SU-DHL-6 (cell line): Measurements from ENCODE around the gene CHMP4B.

Experiments used
- H2AFZ ChIP-seq: fragments of 200-600 bp; sonication (generic); 2 replicates; pipeline ENCODE4 v1.6.1; 2014; ENCODE audit warnings: low read depth, mild to moderate bottlenecking, moderate library complexity, mixed read lengths, antibody characterized with exemption, low read length; ENCODE audit not compliant: severe bottlenecking
- H3F3A ChIP-seq: fragments of 200-600 bp; shearing (Covaris generic); 2 replicates; pipeline ENCODE4 v1.6.0; 2016; ENCODE audit warnings: antibody characterized with exemption, mild to moderate bottlenecking; ENCODE audit not compliant: insufficient read depth
- H3K27ac ChIP-seq: fragments of 200-600 bp; sonication (generic); 2 replicates; pipeline ENCODE4 v1.5.1; 2016; ENCODE audit warnings: low read depth, mild to moderate bottlenecking, low read length, moderate library complexity, mixed read lengths
- H3K27me3 ChIP-seq: fragments of 200-600 bp; sonication (generic), shearing (Covaris generic); 2 replicates; pipeline ENCODE4 v1.6.0; 2014; ENCODE audit warnings: mild to moderate bottlenecking, low read length
- H3K36me3 ChIP-seq: fragments of 200-600 bp; sonication (generic); 2 replicates; pipeline ENCODE4 v1.6.1; 2014; ENCODE audit warnings: mild to moderate bottlenecking, low read length, mixed read lengths
- H3K4me2 ChIP-seq: fragments of 300-600, 200-600 bp; shearing (Covaris generic), sonication (generic); 2 replicates; pipeline ENCODE4 v1.6.0; 2014; ENCODE audit warnings: low read length, low read depth, mild to moderate bottlenecking; ENCODE audit not compliant: poor library complexity, severe bottlenecking
- H3K4me3 ChIP-seq: fragments of 200-600 bp; sonication (generic); 2 replicates; pipeline ENCODE4 v1.5.1; 2014; ENCODE audit warnings: antibody characterized with exemption, low read length, mild to moderate bottlenecking, mixed read lengths; ENCODE audit not compliant: insufficient read depth, poor library complexity, severe bottlenecking
- H3K79me2 ChIP-seq: fragments of 200-600 bp; sonication (generic); 2 replicates; pipeline ENCODE4 v1.6.1; 2014; ENCODE audit warnings: mild to moderate bottlenecking, low read length, moderate library complexity; ENCODE audit not compliant: insufficient read depth
- H3K9ac ChIP-seq: fragments of 200-600 bp; sonication (generic); 2 replicates; pipeline ENCODE4 v1.7.0; 2014; ENCODE audit warnings: mild to moderate bottlenecking, low read length
- H3K9me2 ChIP-seq: fragments of 200-600 bp; sonication (generic); replicated peaks from 2 replicates; pipeline ENCODE4 v1.6.1; 2014; ENCODE audit warnings: low read length; ENCODE audit not compliant: insufficient read depth
- H3K9me3 ChIP-seq: fragments of 200-600 bp; sonication (generic); 2 replicates; pipeline ENCODE4 v1.6.1; 2014; ENCODE audit warnings: low read length, mixed read lengths; ENCODE audit not compliant: insufficient read depth
- H4K20me1 ChIP-seq: fragments of 200-600 bp; sonication (generic); 2 replicates; pipeline ENCODE4 v1.6.1; 2014; ENCODE audit warnings: low read depth, mild to moderate bottlenecking, antibody characterized with exemption, low read length, moderate library complexity, mixed read lengths
- CTCF ChIP-seq: fragments of 200-600 bp; sonication (generic); IDR thresholded peaks from one replicate; pipeline ENCODE4 v1.5.1; 2017; ENCODE audit warnings: antibody characterized with exemption, mild to moderate bottlenecking, low read length, moderate library complexity; ENCODE audit not compliant: insufficient read depth, poor library complexity, severe bottlenecking
- EZH2phosphoT487 ChIP-seq: fragments of 200-600 bp; sonication (generic), shearing (Covaris generic); conservative IDR thresholded peaks from 2 replicates; pipeline ENCODE4 v1.6.1; 2018; ENCODE audit warnings: mild to moderate bottlenecking, antibody characterized with exemption, low read length, moderate library complexity, mixed read lengths

CHMP4B gene

DNA sequence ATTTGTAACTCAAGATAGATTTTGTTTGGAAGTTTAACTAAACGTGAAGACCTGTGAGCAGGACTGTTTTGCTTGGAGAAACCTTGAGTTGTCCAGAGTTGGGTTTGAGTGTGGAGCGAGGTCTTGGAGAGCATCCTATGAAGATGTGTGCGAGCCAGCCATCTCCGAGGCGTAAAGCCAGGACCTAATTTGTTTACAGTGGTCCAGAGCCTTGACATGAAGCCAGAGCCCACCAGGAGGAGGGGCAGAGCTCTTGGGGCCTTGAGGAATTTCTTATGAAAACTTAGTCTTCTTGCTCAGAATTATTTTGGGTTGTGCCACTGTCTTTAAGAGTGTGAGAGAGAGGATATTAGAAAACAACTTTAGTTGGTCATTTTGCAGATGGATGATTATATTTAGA lies 6.3 kb downstream of the CHMP4B start:
- H3F3A ChIP-seq = peaks cover 21% of the 10 kb centered on the region
- no peak overlapping the region for H3K4me3 ChIP-seq
- H3K9me3 ChIP-seq = no peaks in the 10 kb centered on the region
- H3K79me2 ChIP-seq = peaks cover 100% of the 10 kb centered on the region
- no peak overlapping the region for H3K9ac ChIP-seq
- 0 out of 2 replicates have a peak, but pooled peaks cover 4% of the 10 kb centered on the region for H3K36me3 ChIP-seq
- H3K9me2 ChIP-seq = no peaks in the 10 kb centered on the region
- H2AFZ ChIP-seq = no peak overlapping the region
- H4K20me1 ChIP-seq = peaks cover 10% of the 10 kb centered on the region; the same call in 1 of the 2 replicates
- H3K4me2 ChIP-seq = peak overlapping the region; percentile 36
- no peak for TF ChIP-seq EZH2phosphoT487
- no peak for TF ChIP-seq CTCF
- H3K27me3 ChIP-seq = no peaks in the 10 kb centered on the region
- H3K27ac ChIP-seq = peak overlapping the region; percentile 43

DNA sequence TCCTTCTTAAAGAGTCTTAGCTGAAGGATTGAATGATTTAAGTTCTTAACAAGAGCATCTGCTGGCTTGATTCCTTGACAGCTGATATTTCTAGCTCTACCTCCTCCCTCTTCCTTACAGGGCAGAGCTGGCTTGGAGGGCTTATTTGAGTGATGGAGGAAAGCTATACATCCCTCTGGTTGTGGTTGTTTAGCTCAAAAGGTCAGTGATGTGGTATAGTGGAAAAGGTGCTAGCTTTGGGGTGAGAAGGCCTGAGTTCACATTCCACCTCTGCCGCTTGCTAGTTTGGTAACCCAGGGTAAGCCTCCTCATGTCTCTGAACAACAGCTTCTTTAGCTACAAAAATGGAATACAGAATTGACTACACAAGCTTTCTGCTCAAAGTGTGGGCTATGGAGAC lies 8.3 kb downstream of the CHMP4B start:
- no peaks in the 10 kb centered on the region for H3K9me3 ChIP-seq
- H3K9me2 ChIP-seq = no peaks in the 10 kb centered on the region
- TF ChIP-seq CTCF = no peak
- TF ChIP-seq EZH2phosphoT487 = no peak
- H3K9ac ChIP-seq = peak overlapping the region; percentile 23
- no peak overlapping the region for H3K4me3 ChIP-seq
- no peak overlapping the region for H2AFZ ChIP-seq
- H3F3A ChIP-seq = peaks cover 21% of the 10 kb centered on the region
- peak overlapping the region; percentile 71 for H3K27ac ChIP-seq
- H3K4me2 ChIP-seq = peak overlapping the region; percentile 38
- H3K27me3 ChIP-seq = no peaks in the 10 kb centered on the region
- H3K36me3 ChIP-seq = 0 out of 2 replicates have a peak, but pooled peaks cover 4% of the 10 kb centered on the region
- H4K20me1 ChIP-seq = no peaks in the 10 kb centered on the region; the same call in 1 of the 2 replicates
- H3K79me2 ChIP-seq = peaks cover 100% of the 10 kb centered on the region

DNA sequence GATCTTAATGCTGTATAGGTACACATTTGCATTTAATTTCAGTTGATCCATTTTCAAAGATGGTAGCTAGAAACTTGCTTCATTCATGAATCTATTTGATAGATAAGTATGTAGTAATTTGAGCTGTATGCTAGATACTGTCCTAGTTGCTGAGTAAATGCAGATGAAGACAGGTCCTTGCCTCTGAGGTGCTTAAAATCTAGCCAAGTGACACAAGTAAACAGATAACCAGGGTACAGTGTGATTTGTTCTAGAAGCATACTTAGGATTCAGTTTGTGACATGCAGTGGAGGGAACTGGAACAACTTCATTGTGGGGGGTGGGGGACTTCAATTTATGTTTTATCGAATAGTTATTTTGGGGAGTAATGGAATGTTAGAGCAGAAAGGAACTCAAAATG lies 9.2 kb downstream of the CHMP4B start:
- Histone ChIP-seq H3K36me3 (0 out of 2 replicates have a peak, but pooled peaks cover 4% of the 10 kb centered on the region), H3K27me3 (no peaks in the 10 kb centered on the region), H3K9me3 (no peaks in the 10 kb centered on the region), H3F3A (peaks cover 21% of the 10 kb centered on the region), H3K4me3 (no peak overlapping the region), H3K79me2 (peaks cover 100% of the 10 kb centered on the region), H4K20me1 (no peaks in the 10 kb centered on the region; the same call in 1 of the 2 replicates), H2AFZ (no peak overlapping the region), H3K9me2 (no peaks in the 10 kb centered on the region), H3K4me2 (peak overlapping the region; percentile 38), H3K9ac (peak overlapping the region; percentile 1; the same call in 1 of the 2 replicates), H3K27ac (peak overlapping the region; percentile 71)
- TF ChIP-seq EZH2phosphoT487 (no peak), CTCF (no peak)
